OCI-LY7 (cell line): ENCODE data around the gene MLST8. TPM values are rescaled to one million over a fixed set of nuclear protein-coding genes. Genes with fewer than 3 reads are reported as not detected.

Source experiments
- BruUV-seq: library from RNA; stranded (reverse); fragments of 400-500 nt; replicated peaks from 2 replicates; lab custom pipeline; 2021; lab: Mats Ljungman, UMichigan
- CTCF ChIA-PET: fragments of 300-600 bp; sonication (Branson Sonifier 250); formaldehyde crosslinking; loops from one replicate; lab custom pipeline; 2022; ENCODE audit warnings: antibody characterized with exemption; ENCODE audit not compliant: unreplicated experiment; lab: Charles Lee
- POLR2A ChIA-PET: fragments of 300-600 bp; sonication (Branson Sonifier 250); formaldehyde crosslinking; loops from one replicate; lab custom pipeline; 2022; ENCODE audit warnings: antibody characterized with exemption; lab: Charles Lee
- DNase-seq: peaks from one replicate; pipeline ENCODE4 v3.0.0-alpha.2; 2015; ENCODE audit warnings: low spot score
- H2AFZ ChIP-seq: fragments of 200-600 bp; sonication (generic), shearing (Covaris generic); 2 replicates; pipeline ENCODE4 v1.6.1; 2014; ENCODE audit warnings: mild to moderate bottlenecking, antibody characterized with exemption, low read length, moderate library complexity
- H3K27ac ChIP-seq: fragments of 200-600 bp; sonication (generic); 2 replicates; pipeline ENCODE4 v1.5.1; 2014; ENCODE audit warnings: mixed run types, low read depth, mild to moderate bottlenecking, moderate library complexity, low read length, inconsistent platforms; ENCODE audit not compliant: poor library complexity, severe bottlenecking
- H3K36me3 ChIP-seq: fragments of 200-600 bp; sonication (generic); 2 replicates; pipeline ENCODE4 v1.6.1; 2014; ENCODE audit warnings: mild to moderate bottlenecking, antibody characterized with exemption, low read length, moderate library complexity, mixed read lengths; ENCODE audit not compliant: insufficient read depth
- H3K4me1 ChIP-seq: fragments of 200-600 bp; sonication (generic); 2 replicates; pipeline ENCODE4 v1.5.1; 2014; ENCODE audit warnings: mild to moderate bottlenecking, low read length; ENCODE audit not compliant: insufficient read depth, poor library complexity, severe bottlenecking
- H3K4me2 ChIP-seq: fragments of 200-600 bp; sonication (generic); 2 replicates; pipeline ENCODE4 v1.6.1; 2014; ENCODE audit warnings: mild to moderate bottlenecking, low read length
- H3K4me3 ChIP-seq: fragments of 200-600 bp; sonication (generic); 2 replicates; pipeline ENCODE4 v1.5.1; 2014; ENCODE audit warnings: mild to moderate bottlenecking, low read depth, low read length; ENCODE audit not compliant: poor library complexity, severe bottlenecking
- H3K79me2 ChIP-seq: fragments of 200-600 bp; sonication (generic); 2 replicates; pipeline ENCODE4 v1.6.1; 2016; ENCODE audit warnings: low read depth, mild to moderate bottlenecking, low read length, moderate library complexity, mixed read lengths; ENCODE audit not compliant: insufficient read depth
- H3K9me2 ChIP-seq: fragments of 200-600 bp; sonication (generic); 2 replicates; pipeline ENCODE4 v1.6.1; 2016; ENCODE audit warnings: mild to moderate bottlenecking, low read length, mixed read lengths; ENCODE audit not compliant: insufficient read depth
- H3K9me3 ChIP-seq: fragments of 200-600 bp; sonication (generic); 2 replicates; pipeline ENCODE4 v1.6.1; 2014; ENCODE audit warnings: mild to moderate bottlenecking, mixed run types, low read length, mixed read lengths
- H4K20me1 ChIP-seq: fragments of 200-600 bp; sonication (generic); 2 replicates; pipeline ENCODE4 v1.6.1; 2014; ENCODE audit warnings: mild to moderate bottlenecking, antibody characterized with exemption, low read length, moderate library complexity, mixed read lengths; ENCODE audit not compliant: insufficient read depth
- CTCF ChIP-seq: fragments of 200-600 bp; sonication (generic); conservative IDR thresholded peaks from 2 replicates; pipeline ENCODE4 v1.5.1; 2014; ENCODE audit warnings: mild to moderate bottlenecking, antibody characterized with exemption, low read length, moderate library complexity, mixed read lengths
- EZH2phosphoT487 ChIP-seq: fragments of 200-600 bp; sonication (generic); IDR thresholded peaks from 2 replicates; pipeline ENCODE4 v1.6.1; 2018; ENCODE audit warnings: low read depth, borderline replicate concordance, mild to moderate bottlenecking, mixed run types, antibody characterized with exemption, low read length, moderate library complexity, mixed read lengths
- intact Hi-C: fragments of 100-400 bp; cut with micrococcal nuclease; formaldehyde crosslinking; loops from one replicate; pipeline ENCODE4 v1.10.0; 2022; ENCODE audit not compliant: unreplicated experiment
- total RNA-seq, 2 experiments: library from RNA; depleted of rRNA in 1 of 2; stranded (reverse); fragments of >200 nt in 1 of 2; shearing (Covaris generic) in 1 of 2; gene quantifications; 2 replicates each; pipeline ENCODE4 v1.2.3, GENCODE V29; 2014 to 2022

Gene MLST8
- total RNA-seq, 2 experiments from 2014 or later = 65.4 to 71.3 TPM

- BruUV-seq = no TSS peak
Observed at GRCh38 chr16:2171601-2172178, 33.6 kb upstream of the MLST8 start.

GRCh38 chr16:2172688-2173335, 32.4 kb upstream of the MLST8 start:
- BruUV-seq = no TSS peak
- Histone ChIP-seq H2AFZ (no peak overlapping the region), H3K4me3 (no peak overlapping the region), H4K20me1 (no peaks in the 10 kb centered on the region), H3K4me2 (no peak overlapping the region), H3K36me3 (peaks cover 54% of the 10 kb centered on the region), H3K9me3 (no peaks in the 10 kb centered on the region), H3K9me2 (no peaks in the 10 kb centered on the region), H3K79me2 (no peaks in the 10 kb centered on the region), H3K4me1 (no peaks in the 10 kb centered on the region), H3K27ac (no peak overlapping the region)
- ChIA-PET POLR2A (interaction anchor here (0.5 kb wide), 1 partner anchor 188 kb away, joined by 3 read pairs; no protein-coding TSS in a partner anchor), CTCF (no interaction called here)
- intact Hi-C loops = no loop called here
- TF ChIP-seq CTCF (no peak), EZH2phosphoT487 (no peak)
- no peak for DNase-seq

More at GRCh38 chr16:2171601-2172178, 33.6 kb upstream of the MLST8 start:
- Histone ChIP-seq H3K4me3 (no peak overlapping the region), H3K4me1 (no peaks in the 10 kb centered on the region), H3K27ac (no peak overlapping the region), H2AFZ (no peak overlapping the region), H3K4me2 (no peak overlapping the region), H3K9me3 (no peaks in the 10 kb centered on the region), H3K9me2 (no peaks in the 10 kb centered on the region), H3K36me3 (peaks cover 54% of the 10 kb centered on the region), H4K20me1 (no peaks in the 10 kb centered on the region), H3K79me2 (no peaks in the 10 kb centered on the region)
- DNase-seq = no peak
- TF ChIP-seq EZH2phosphoT487 (no peak), CTCF (no peak)
- intact Hi-C loops = no loop called here
- ChIA-PET POLR2A (no interaction called here), CTCF (no interaction called here)

GRCh38 chr16:2173366-2173765, 31.9 kb upstream of the MLST8 start:
- TF ChIP-seq EZH2phosphoT487 (no peak), CTCF (no peak)
- H3K4me2 ChIP-seq = no peak overlapping the region
- peaks cover 54% of the 10 kb centered on the region for H3K36me3 ChIP-seq
- no peak overlapping the region for H3K4me3 ChIP-seq
- no peaks in the 10 kb centered on the region for H3K9me3 ChIP-seq
- no peaks in the 10 kb centered on the region for H3K4me1 ChIP-seq
- no peaks in the 10 kb centered on the region for H4K20me1 ChIP-seq
- H2AFZ ChIP-seq = no peak overlapping the region
- BruUV-seq = no TSS peak
- CTCF ChIA-PET = no interaction called here
- POLR2A ChIA-PET = interaction anchor here (0.5 kb wide), 1 partner anchor 189 kb away, joined by 3 read pairs; no protein-coding TSS in a partner anchor
- no peak for DNase-seq
- H3K9me2 ChIP-seq = no peaks in the 10 kb centered on the region
- no peaks in the 10 kb centered on the region for H3K79me2 ChIP-seq
- no peak overlapping the region for H3K27ac ChIP-seq
- intact Hi-C loops = no loop called here
